IPS DF 19.7 (cell line): ENCODE results near the gene SURF4.

Source experiments
- DNase-seq: peaks from one replicate; pipeline ENCODE4 v3.0.0-alpha.2; 2013; ENCODE audit warnings: low read depth, low spot score

Gene SURF4

GRCh38 chr9:133375116-133375723 is 640 bp downstream of the SURF4 start:
- DNase-seq, result no peak

- DNase-seq, result no peak
These were observed 1.2 kb downstream of the SURF4 start for GRCh38 chr9:133374612-133375115.

DNA sequence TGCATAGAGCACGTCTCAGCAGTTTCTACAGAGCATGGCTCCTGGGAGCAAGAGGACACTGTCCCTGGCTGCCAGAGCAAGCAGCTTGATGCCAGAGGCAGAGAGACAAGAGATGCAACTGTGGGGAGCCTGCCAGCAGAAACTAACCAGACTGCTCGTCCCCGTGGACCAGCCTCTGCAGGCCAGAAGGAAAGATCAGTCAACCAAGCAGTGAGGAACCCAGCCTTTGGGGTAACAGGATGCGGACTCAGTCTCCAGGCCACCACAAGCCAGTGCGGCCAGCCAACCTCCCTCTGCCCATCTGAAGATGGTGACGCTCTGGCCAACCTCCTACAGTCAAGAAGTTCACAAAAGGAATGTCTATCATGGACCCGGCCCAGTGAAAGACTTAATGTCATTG is 3.7 kb downstream of the SURF4 start:
- no peak for DNase-seq

DNA sequence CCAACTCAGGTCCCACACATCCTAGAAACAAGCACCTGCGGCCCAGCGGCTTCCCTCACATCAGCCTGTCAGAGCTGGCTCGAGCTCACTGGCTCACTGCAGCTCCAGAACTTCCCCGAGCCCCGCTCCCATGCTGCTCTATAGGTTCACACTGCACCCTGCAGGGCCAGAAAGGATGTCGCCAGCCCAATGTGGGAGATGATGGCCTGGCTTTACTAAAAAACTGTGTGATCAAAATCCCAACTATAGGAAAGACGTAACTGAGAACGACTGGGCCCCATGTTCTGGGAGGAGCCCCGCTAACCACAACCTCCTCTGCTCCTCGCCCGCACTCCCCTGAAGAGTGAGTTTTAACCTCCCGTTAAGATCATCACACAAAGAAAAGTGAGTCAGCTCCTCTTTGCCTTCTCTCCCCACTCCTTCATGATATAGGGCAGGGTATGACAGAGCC is 4.6 kb downstream of the SURF4 start:
- DNase-seq, result no peak

GRCh38 chr9:133370685-133371084 is 5.2 kb downstream of the SURF4 start:
- no peak for DNase-seq

DNA sequence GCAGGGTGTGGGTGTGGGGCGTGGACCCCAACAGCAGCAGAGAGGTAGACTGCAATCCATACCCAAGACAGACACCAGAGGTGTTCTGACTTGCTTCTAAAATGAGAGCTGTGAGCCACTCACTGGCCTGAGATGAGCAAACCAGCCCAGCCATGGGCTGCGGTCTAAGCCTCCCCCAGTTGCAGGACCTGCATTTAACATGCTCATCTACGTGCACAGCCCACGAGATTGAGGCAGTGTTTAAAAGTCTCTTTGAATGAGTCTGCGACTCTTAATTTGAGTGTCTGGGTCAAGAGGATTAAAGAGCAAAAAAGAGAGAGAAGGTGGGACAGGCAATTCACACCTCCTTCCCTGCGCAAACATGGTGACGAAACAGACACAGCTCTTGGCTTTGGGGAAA is 5.9 kb downstream of the SURF4 start:
- no peak for DNase-seq

DNA sequence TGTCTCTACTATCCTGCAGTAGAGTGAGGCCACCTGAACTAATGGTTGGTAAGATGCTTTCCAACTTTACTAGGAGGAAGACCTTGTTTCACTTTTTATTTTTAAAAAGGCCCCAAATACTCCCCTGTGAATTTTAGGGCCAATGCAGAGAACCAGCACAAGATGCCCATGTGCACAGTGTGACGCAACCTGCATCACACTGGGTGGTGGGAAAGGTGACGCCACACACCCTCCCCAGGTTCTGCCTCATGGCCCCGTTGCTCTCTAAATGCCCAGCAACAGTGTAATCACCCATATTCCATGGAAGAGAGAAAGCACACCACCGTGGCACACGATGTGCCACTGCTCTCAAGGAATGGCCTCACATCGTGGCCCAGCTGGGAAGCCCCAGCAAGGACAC is 6.4 kb downstream of the SURF4 start:
- DNase-seq, result no peak

- DNase-seq, result no peak
These were observed 7.5 kb downstream of the SURF4 start for GRCh38 chr9:133368249-133368881.

GRCh38 chr9:133367778-133368177 is 8.1 kb downstream of the SURF4 start:
- DNase-seq, result no peak

GRCh38 chr9:133367221-133367620 is 8.6 kb downstream of the SURF4 start:
- no peak for DNase-seq

DNA sequence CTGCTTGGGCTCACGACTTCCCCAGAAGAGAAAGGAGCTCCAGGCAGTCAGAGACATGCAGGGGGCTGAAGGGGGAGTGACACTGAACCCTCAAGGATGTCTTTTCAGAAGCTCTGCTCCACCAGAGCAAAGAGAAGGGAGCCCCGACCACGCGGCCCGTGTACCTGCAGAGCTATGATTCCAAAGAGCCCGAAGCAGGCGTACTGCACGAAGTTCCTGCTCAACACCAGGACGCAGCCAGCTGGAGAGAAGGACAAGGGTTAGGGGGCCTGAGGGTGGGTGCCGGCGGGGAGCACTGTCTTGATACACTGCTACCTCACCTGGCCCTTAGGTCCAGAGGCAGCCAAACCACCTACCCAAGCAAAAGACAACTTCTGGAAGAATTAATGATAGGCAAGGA is 9.4 kb downstream of the SURF4 start:
- no peak for DNase-seq

- DNase-seq, result no peak
These were observed 13.4 kb downstream of the SURF4 start for GRCh38 chr9:133362359-133363044.

GRCh38 chr9:133361507-133362092 is 14.3 kb downstream of the SURF4 start:
- no peak for DNase-seq

DNA sequence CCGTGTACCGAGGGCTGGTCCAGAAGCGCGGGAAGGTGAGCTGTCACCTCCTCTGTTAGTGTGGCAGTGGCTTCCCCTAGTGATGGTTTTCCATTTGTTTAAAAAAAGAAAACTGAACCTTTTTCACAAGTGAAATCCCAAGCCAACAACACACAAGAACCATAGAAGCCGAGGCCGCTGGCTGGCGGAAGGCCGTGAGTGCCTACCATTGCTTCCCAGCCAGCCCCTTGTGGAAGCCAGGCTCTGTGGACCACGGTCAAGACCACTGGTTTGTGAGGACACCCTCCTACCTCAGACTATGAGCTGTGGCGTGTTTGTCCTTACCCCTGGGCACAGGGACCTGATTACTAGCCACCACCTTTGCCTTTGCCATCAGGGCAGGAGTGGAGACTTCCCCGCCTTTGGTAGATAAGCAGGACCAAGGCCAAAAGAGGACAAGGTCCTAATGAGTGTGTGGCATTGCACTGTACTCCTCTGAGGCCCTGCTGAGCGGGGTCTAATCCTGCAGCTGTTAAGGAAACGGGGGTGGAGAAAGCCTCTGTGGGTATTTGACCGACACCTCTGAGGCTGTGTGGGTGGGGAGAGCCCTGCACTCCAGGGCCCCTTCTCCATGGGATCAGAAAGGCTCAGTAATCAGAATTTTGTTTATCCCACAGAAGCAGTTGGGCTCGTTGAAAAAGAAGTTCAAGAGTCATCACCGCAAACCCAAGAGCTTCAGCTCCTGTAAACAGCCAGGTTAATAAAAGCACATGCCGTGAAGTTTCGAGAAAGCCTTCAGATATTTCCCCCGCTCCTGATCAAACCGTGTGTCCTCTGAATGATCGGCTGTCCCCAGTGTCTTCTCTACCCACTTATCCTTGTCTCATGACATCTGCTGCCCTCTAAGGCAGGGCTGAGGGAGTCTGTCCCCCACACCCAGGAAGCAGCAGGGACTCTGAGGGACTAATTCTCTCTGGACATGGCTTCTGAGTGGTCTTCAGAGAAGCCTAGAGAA is 15.2 kb downstream of the SURF4 start:
- DNase-seq, result no peak

GRCh38 chr9:133359399-133360175 is 16.3 kb downstream of the SURF4 start:
- no peak for DNase-seq

GRCh38 chr9:133357656-133358055 is 18.2 kb downstream of the SURF4 start:
- DNase-seq, result no peak

DNA sequence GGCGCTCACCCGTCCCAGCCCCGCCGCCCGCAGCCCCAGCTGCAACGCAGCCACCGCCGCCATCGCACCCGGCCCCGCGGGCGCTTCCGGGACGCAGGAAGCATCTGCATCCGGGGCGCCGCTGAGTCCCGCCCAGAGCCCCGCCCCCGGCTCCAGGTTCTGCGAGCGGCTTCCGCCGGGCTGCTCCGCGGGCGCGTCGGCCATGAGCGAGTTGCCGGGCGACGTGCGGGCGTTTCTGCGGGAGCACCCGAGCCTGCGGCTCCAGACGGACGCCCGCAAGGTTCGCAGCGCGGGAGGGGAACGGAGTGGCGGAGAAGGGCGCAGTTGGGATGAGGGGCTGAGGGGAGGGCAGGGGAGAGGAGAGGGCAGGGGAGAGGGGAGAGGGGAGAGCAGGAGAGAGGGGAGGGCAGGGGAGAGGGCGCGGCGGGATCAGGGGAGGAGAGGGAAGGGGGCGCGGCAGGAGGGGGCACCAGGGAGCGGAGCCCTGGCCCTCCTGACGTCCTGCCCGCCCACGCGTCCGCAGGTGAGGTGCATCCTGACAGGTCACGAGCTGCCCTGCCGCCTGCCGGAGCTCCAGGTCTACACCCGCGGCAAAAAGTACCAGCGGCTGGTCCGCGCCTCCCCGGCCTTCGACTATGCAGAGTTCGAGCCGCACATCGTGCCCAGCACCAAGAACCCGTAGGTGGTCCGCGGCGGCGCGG is 19.3 kb downstream of the SURF4 start, which contains the start of the genes SURF1 and SURF2:
SURF1 (minus strand) TSS at position 97 of the 701 bp plus-strand sequence; CDS start at position 63, 34 bp downstream.
SURF2 (plus strand) TSS at position 160 of the 701 bp plus-strand sequence; CDS start at position 203, 43 bp downstream.
- DNase-seq, result no peak

DNA sequence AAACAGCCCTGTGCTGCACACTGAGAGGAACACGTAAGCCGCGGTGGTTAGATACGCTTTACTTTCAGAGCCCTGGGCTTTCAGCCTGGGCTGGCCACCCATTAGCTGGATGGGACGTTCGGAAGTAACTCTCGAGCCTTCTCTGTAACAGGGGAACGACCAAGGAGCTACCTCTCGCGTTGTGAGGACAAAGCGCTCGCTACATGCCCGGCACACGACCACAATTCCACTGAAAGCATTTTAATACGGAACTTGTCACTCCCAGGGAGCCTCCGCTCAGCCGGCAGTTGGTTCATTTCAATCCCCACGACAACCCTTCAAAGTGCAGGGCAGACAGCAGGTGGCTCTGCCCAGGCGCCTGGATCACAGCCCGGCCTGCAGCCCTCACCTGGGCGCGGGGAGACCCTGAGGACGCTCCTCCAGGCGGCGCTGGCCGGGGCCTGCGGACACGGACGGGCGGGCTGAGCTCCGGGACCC is 19.9 kb downstream of the SURF4 start:
- DNase-seq, result no peak

GRCh38 chr9:133354766-133355165 is 21.1 kb downstream of the SURF4 start:
- DNase-seq, result no peak
